GM19193 (cell line): Measurements from ENCODE around the gene DHRSX.

Experiments used
- POLR2A ChIP-seq: IDR thresholded peaks from 4 replicates; pipeline ENCODE4 v1.6.1; 2011; ENCODE audit not compliant: insufficient read depth, insufficient read length; ENCODE audit errors: extremely low read depth

The DHRSX gene

DNA sequence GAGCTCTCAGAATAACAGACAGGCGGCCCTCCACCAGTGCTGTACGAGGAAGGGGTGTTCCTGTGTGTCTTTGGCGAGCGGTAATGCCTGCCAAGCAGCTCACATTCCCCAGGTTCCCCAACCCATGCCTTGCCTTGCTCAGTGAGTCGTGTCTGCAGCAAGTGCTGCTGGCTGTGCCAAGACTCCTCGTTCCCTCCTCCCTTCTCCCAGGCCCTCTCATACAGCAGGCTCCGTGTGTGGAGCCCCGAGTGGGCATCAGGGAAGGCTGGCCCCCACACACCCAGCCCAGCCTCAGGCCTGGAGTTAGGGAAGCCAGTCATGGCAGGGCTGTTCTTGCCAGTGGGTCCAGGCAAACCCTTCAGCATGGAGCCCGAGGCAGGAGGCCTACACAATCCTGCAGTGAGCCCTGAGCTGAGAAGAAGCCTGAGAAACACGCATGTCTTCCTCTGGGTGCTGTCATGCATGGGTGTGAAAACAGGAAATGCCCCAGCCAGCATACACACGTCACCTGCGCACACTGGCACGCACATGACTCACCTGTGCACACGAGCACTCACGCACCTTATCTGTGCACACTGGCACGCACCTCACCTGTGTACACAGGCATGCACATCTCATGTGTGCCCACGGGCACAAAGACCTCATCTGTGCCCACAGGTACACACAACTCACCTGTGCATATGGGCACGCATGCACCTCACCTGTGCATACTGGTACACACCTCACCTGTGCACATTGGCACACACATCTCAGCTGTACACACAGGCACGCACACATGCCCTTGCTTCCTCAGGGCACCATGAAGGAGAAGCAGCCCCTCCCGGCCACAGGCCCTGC, 238.7 kb downstream of the DHRSX start:
- no peak for TF ChIP-seq POLR2A

DNA sequence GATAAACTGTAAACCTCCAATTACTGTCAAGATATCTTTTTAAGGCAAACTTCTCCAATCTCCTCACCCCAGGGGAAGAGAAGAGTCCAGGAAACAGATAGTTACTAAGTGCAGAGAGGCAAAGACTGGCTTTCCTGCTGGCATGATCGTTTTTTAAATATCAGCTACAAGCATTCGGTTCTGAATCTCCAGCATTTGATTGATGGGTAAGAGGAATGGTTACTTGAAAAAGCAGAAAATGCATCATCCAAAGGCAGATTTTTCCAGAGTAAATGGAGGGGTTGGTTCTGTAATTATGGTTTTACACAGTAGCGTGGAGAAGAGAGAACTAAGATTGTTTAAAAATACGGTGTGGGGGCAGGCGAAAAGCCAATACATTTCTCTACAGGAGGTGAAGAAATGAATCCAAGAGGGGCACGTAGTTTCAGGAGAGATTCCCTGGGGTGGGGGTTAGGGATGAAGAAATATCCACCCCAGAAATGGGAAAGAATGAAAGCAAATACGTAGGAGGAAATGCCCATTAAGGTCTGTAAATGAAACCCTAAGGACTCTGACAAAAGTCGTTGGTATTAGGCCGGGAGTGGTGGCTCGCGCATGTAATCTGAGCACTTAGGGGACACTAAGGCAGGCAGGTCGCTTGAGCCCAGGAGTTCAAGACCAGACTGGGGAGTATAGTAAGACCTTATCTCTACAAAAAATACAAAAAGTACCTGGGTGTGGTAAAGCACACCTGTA, 248.3 kb downstream of the DHRSX start:
- TF ChIP-seq POLR2A: no peak

DNA sequence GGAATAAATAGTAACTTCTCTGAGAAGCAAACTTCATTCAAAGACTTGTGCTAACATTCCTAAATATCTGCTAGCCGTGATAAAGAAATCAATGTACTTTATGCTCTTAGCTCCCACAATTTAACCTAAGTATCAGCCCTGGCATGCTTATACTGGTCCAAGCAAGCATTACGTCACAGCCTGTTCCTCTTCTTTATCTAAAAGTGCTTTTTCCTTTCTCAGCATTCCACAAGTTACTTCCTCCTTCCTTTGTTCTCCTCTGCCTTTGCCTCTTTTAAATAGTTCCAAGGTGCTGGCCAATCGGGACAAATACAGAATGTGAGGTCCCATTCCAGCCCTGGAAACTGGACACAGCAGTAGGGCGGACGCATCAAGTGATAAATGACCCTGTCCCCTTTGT, 249.6 kb downstream of the DHRSX start:
- TF ChIP-seq POLR2A: no peak

DNA sequence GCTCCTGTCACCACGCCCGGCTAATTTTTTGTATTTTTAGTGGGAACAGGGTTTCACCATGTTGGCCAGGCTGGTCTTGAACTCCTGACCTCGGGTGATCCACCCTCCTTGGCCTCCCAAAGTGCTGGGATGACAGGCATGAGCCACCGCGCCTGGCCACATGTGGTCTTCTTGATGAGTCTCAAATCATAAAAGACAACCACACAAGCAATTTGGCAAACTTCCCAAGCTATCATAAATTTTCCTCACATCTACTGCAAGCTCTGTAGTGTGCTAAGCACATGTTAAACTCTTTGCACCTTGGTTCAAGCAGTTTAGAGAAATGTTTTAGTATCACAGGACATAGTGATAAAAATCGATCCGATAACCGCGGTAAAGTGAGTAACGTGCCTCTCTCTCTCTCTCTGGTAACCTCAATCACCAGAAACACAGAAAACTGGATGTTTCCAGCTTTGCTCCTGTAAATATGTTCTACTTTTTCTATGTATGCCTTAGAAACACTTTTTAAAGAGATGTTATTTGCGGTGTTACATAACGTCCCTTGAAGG, 256.8 kb downstream of the DHRSX start:
- TF ChIP-seq POLR2A: no peak

DNA sequence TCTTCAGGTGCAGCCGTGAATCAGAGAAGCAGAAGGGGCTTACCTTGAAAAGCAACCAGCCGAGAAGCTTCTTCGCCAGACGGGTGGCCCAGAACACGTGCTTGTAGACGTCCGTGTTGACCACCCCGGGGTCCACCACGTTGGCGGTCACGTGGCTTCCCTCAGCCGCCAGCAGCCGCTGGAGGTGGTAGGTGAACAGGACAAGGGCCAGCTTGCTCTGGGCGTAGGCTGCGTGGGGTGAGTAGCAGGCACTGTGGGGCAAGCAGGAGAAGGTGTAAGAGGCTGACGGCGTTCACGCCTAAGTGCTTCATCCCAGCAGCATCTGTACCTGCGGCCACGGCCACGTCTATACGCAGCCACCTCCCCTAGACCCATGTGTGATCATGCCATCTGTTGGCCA, 257.8 kb downstream of the DHRSX start:
- no peak for TF ChIP-seq POLR2A

DNA sequence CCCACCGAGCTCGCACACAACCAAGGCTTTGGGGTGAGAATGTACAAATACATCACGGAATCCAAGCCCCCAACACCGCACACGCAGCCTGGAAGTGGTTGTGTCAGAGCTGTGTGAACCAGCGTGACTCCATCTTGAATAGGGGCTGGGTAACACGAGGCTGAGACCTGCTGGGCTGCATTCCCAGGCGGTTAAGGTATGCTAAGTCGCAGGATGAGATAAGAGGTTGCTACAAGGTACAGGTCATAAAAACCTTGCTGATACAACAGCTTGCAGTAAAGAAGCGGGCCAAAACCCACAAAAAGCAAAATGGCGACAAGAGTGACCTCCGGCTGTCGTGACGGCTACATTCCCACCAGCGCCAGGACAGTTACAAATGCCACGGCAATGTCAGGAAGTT, 258.4 kb downstream of the DHRSX start:
- no peak for TF ChIP-seq POLR2A

DNA sequence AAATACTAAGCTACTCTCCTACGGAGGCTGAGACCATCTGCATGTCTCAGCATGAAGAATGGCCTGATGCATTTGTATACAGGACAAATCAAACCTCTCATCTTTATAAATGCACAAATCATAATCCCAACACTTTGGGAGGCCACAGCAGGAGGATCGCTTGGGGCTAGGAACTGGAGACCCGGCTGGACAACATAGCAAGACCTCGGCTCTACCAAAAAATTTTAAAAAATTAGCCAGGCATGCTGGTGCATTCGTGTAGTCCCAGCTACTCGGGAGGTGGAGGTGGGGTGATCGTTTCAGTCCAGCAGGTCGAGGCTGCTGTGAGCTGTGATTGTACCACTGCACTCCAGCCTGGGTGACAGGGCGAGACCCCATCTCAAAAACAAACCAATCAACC, 262.8 kb downstream of the DHRSX start:
- TF ChIP-seq POLR2A: no peak

DNA sequence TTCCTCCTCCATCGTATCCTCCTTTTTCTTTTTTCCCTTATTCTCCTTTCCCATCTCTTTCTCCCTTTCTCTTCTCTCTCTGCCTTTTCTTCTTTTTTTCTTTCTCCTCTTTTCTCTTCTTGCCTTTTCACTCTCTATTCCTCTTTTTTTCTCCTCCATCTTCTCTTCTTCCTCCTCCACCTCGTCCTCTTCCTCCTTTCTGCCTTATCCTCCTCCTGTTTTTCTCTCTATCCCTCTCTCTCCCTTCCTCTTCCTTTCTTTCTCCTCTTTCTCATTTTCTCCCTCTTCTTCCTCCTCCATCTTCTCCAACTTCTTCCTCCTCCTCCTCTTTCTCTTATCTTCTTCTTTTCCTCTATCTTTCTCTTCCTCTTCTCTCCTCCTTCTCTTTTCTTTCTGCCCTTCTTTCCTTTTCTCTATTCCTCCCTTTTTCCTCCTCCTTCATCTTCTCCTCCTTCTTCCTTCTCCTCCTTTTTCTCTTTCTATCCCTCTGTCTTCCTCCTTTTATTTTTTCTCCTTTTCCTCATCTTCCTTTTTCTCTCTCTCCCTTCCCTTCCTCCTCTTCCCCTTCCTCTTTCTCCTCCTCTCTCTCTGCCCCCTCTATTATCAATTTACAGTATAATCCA, 269.1 kb downstream of the DHRSX start:
- no peak for TF ChIP-seq POLR2A

DNA sequence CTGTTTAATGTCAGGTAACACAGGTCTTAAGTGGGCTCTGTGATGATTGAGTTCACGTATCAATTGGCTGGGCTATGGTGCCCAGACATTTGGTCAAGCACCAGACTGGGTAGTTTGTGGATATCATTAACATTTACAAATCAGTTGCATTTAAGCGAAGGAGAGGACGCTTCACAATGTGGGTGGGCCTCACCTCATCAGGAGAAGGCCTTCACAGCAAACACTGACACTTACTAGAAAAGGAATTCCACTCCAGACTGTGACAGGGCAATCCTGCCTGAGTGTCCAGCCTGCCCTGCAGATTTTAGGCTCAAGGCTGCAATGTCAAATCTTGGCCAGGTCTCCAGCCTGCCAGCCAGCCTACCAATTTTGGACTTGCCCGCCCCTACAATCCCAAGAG, 270.3 kb downstream of the DHRSX start:
- TF ChIP-seq POLR2A: no peak

DNA sequence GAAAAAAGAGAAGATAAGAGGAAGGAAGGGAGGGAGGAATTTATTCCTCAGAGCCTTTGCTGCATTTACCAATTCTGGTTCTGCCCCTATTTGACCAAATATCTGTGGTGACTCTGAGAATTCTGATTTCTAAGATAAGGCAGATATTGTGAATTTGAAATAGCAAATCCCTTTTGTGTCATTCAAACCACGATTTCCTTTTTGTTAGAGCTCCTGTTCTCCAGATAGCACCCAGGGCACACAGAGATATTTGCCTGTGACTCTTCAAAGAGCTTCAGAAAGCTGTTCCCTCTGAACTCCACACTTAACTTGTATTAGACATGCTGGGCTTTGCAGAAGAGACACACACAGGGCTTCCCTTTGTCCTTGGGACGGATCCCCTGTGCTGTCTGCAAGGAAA, 272.2 kb downstream of the DHRSX start:
- no peak for TF ChIP-seq POLR2A

DNA sequence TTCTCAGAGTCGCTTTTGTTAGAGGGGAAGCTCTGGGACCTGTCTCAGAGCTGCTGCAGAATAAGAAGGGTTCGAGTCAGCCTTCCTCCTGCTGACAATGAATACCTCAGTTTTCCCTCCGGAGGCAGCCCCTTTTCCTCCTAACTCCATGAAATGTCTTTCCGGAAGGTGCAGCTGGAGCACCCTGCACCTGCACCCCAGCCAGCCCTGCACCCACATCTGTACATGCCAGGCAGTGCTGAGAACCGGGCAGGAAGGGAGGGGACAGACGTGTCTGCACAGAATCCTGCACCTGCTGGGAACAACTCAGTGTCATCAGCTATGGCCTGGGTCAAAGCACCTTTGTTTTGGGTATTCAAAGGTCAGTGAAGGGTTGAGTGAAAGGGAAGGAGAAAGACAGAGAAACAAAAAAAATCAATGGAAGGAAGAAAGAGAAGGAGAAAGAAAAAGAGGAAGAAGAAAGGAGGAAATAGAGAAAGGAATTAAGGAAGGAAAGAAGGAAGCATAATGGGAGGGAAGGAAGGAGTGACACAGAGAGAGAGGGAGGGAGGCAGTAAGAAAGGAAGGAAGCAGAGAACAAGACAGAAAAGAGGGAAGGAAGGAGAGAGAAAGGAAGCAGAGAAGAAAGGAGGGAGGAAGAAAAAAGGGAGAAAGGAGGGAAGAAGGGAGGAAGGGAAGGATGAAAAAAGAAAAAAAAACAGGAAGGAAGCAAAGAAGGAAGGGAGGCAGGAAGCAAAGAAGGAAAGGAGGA, 273.7 kb downstream of the DHRSX start:
- no peak for TF ChIP-seq POLR2A

DNA sequence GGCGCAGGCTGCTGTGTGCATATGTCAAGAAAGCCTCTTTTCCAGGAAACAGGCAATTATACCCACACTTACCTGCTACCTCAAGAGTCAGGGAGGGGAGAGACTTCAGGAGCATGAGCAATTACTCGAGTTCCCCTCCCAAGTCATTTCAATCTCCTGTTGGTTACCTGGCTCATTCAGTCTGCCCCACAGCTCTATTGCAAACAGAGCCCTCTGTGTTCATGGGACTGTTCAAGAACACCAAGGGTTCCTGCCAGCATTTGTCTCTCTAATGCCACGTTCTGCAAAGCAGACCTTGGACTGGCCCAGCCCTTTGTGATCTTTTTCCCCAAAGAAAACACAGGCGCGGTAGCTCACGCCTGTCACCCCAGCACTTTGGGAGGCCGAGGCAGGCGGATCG, 274.6 kb downstream of the DHRSX start:
- no peak for TF ChIP-seq POLR2A

DNA sequence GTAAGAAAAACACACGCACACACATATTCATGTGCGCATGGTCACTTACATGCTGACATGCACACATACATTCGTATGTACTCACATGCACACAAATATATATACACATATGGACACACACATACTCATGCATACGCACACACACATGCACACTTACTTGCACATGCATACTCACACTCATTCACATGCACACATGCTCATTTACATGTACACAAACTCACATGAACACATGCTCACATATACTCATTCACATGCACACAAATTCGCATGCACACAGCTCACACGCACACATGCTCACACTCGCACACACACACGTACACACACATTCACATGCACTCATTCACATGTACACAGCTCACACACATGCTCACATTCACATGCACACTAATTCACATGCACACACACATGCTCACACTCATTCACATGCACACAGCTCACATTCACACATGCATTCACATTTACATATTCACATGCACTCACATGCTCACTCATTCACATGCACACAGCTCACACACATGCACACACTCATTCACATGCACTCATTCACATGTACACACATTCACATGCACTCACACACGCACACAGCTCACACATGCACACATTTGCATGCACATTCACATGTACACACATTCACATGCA, 276.1 kb downstream of the DHRSX start:
- TF ChIP-seq POLR2A: no peak

DNA sequence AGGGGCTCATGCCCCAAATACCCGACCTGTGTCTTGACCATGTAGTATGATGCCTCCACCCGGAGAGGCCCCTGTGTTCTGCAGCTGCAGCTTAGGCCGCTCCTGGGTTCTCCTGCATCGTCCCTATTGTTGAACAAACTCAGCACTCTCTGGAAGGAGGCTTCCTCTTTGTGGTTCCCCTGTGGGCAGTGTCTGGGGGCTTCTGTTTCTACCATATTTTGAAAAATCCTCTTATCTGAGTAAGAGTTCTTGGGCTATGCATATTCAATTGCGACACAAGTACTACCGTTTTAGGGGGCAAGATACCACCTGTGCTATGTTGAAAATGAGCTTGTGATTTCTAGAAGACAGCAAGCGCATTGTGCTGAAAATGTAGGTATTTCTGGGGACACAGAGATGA, 276.6 kb downstream of the DHRSX start:
- no peak for TF ChIP-seq POLR2A
